Measurements from ENCODE around the gene GDF10.

GDF10 gene

GRCh38 chr10:47289921-47290320, 10.1 kb upstream of the GDF10 start (continued):
- no peak for TF ChIP-seq ZNF704 (tag by site-specific recombination; IDR thresholded peaks at IDR 0.05)

- Histone ChIP-seq H3K9me3 (ENCODE audit: control insufficient read depth, insufficient read depth, low read depth, low read length) (no peaks in the 10 kb centered on the region), H3K4me3 (ENCODE audit: low read depth, low read length) (no peak overlapping the region), H3K36me3 (ENCODE audit: control insufficient read depth in 2 of 2, insufficient read depth in 1 of 2, low read length in 2 of 2) (no peaks in the 10 kb centered on the region), H3K27ac (ENCODE audit: extremely low read depth, low read depth, low read length) (no peak overlapping the region), H3K4me1 (ENCODE audit: control insufficient read depth, insufficient read depth, low read length) (no peaks in the 10 kb centered on the region)
- ChIA-PET POLR2A (no interaction called here), CTCF (interaction anchor here (0.6 kb wide), 1 partner anchor 242 kb away, joined by 3 read pairs; no protein-coding TSS in a partner anchor)
- no peak for TF ChIP-seq MZF1 (tag by site-specific recombination; IDR thresholded peaks at IDR 0.05; ENCODE audit: borderline replicate concordance)
- no peak for TF ChIP-seq TCF7L2 (IDR thresholded peaks at IDR 0.05; ENCODE audit: borderline replicate concordance, low read depth, low read length)
- no peak for TF ChIP-seq ZNF621 (tag by site-specific recombination; IDR thresholded peaks at IDR 0.05)
- no peak for TF ChIP-seq ZNF791 (tag by site-specific recombination; IDR thresholded peaks at IDR 0.05)
- TF ChIP-seq SP2 (tag by site-specific recombination; IDR thresholded peaks at IDR 0.05) = no peak
- TF ChIP-seq ZSCAN5A (tag by site-specific recombination; IDR thresholded peaks at IDR 0.05) = no peak
- no peak for TF ChIP-seq ZEB2 (tag by site-specific recombination; IDR thresholded peaks at IDR 0.05)
- no peak for TF ChIP-seq ZNF785 (tag by site-specific recombination; IDR thresholded peaks at IDR 0.05)
- TF ChIP-seq ZNF664 (tag by site-specific recombination; IDR thresholded peaks at IDR 0.05) = no peak
- no peak for TF ChIP-seq PRDM10 (tag by site-specific recombination; IDR thresholded peaks at IDR 0.05)
- no peak for TF ChIP-seq ZNF140 (tag by site-specific recombination; IDR thresholded peaks at IDR 0.05)
Measured at GRCh38 chr10:47290338-47290737, 9.7 kb upstream of the GDF10 start.

GRCh38 chr10:47291682-47292081, 8.3 kb upstream of the GDF10 start:
- POLR2A ChIA-PET = no interaction called here
- no peak overlapping the region for H3K27ac ChIP-seq (ENCODE audit: extremely low read depth, low read depth, low read length)
- no peaks in the 10 kb centered on the region for H3K4me1 ChIP-seq (ENCODE audit: control insufficient read depth, insufficient read depth, low read length)
- H3K4me3 ChIP-seq (ENCODE audit: low read depth, low read length) = no peak overlapping the region
- no peaks in the 10 kb centered on the region for H3K9me3 ChIP-seq (ENCODE audit: control insufficient read depth, insufficient read depth, low read depth, low read length)
- H3K36me3 ChIP-seq (ENCODE audit: control insufficient read depth in 2 of 2, insufficient read depth in 1 of 2, low read length in 2 of 2) = no peaks in the 10 kb centered on the region
- CTCF ChIA-PET = interaction anchor here (0.6 kb wide), 1 partner anchor 20 kb away, joined by 5 read pairs; no protein-coding TSS in a partner anchor
- TF ChIP-seq ZNF837 (tag by site-specific recombination; IDR thresholded peaks at IDR 0.05) (no peak), KLF8 (tag by site-specific recombination; IDR thresholded peaks at IDR 0.05) (no peak), CTCF (tag by site-specific recombination; IDR thresholded peaks at IDR 0.05) (no peak), ZBTB10 (tag by site-specific recombination; IDR thresholded peaks at IDR 0.05) (no peak), AEBP2 (tag by site-specific recombination; IDR thresholded peaks at IDR 0.05; ENCODE audit: borderline replicate concordance) (no peak), ZNF274 (IDR thresholded peaks at IDR 0.05; ENCODE audit: low read length) (no peak), ZNF274 (tag by site-specific recombination; IDR thresholded peaks at IDR 0.05; ENCODE audit: borderline replicate concordance) (no peak), ZNF223 (tag by site-specific recombination; IDR thresholded peaks at IDR 0.05) (no peak), ZNF239 (tag by site-specific recombination; IDR thresholded peaks at IDR 0.05) (no peak), ZNF354C (tag by site-specific recombination; IDR thresholded peaks at IDR 0.05; ENCODE audit: borderline replicate concordance, low read depth) (no peak), ZNF791 (tag by site-specific recombination; IDR thresholded peaks at IDR 0.05) (no peak)
